Activated T-helper 1 cell treated with anti-CD3 and anti-CD28 coated beads, Interleukin-2, amount 50 U/mL, for 16 hours (primary cell): ENCODE measurements around the gene EI24.

Source experiments
- DNase-seq, 2 donors: peaks; one replicate each; pipeline ENCODE4 v3.0.0-alpha.2; 2020; ENCODE audit warnings: low read depth in 1 of 2, low spot score in 1 of 2

EI24 gene

DNA sequence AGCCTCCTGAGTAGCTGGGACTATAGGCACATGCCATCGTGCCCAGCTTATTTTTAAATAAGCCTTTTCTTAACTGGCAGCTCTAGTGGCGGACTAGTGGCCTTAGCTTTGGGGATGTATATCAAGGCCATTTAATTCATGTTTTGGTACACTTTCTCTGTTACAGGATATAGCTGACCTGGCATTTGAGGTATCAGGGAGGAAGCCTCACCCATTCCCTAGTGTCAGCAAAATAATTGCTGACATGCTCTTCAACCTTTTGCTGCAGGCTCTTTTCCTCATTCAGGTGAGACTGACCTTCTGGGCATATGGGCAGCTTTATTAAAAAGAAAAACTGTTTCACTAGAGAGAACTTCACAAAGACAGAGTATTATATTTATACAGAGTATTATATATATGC lies 9.5 kb downstream of the EI24 start:
- DNase-seq, result no peak

DNA sequence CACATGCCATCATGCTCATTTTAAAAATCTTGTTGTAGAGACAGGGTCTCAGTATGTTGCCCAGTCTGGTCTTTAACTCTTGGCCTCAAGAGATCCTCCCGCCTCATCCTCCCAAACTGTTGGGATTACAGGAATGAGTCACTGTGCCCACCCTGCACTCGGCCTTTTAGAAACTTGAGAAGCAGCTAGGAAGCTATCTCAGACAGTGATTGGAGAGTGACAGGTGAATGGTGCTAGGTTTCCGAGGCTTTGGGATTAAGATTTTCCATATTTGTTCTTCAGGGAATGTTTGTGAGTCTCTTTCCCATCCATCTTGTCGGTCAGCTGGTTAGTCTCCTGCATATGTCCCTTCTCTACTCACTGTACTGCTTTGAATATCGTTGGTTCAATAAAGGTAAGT lies 10.5 kb downstream of the EI24 start:
- no peak for DNase-seq

DNA sequence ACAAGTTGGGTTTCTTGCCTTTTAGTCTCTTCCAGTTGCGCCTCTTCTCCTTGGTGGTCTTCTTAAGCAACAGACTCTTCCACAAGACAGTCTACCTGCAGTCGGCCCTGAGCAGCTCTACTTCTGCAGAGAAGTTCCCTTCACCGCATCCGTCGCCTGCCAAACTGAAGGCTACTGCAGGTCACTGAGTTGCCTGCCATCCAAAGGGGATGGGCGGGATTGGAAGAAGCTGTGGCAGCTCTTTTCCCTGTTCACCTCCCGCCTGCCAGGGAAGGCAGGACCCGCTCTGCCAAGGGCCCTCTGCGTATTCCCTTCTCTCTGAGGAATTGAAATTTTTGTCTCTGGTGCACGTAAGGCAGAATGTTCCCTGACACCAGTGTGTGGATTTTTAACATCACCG lies 14.2 kb downstream of the EI24 start:
- no peak for DNase-seq

DNA sequence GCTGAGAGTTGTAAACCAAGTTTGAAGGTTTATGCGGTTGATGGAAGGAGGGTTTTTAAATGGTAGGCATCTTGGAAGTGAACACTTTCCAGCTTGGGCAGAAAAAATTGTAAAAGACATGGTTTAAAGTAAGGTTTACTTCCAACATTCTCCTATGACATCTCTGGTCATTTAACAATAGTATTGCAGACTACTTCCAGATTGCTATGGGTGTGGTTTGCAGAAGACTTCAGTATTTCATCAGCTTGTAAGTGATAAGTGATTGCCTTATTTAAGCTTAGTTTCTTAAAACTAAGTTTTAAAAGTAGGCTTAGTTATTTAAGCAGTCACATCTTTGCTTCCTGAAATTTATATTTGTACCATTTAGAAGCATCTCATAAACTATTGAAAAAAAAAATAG lies 16.2 kb downstream of the EI24 start:
- no peak for DNase-seq

DNA sequence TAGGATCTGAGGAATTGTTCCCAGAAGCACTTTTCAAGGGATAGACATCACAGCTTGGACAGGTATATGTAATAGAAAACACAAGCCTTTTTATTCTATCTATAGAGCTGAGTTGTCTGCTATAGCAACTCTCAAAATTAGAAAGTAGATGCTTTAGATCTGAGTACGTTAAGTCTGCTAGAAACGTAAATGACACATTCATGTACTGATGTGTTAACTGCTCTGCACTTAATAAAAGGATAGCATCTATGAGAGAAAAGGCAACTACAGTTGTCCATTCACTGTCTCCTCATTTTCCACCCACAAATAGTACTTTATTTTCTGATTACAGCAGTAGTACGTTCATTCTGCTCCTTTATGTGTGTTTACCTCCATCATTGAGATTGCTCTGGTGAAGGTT lies 17.3 kb downstream of the EI24 start:
- no peak for DNase-seq

DNA sequence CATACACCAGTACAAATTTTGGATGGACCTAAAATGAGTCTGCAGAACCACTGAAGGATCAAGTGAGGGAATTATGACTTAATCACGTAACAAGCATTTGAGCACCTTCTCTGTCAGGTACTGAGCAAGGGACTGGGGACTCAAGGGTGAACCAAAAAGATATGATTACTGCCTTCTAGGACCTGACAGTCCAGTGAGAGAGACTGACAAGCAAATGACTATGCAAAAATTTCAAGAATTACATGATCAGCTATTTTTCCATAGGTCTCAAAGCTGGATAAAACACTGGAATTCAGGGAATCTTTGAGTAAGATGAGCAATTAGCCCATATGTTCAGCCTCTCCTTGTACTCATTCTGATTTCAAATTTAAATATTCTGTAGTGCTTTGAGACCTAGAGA lies 18.2 kb downstream of the EI24 start:
- DNase-seq, result no peak

DNA sequence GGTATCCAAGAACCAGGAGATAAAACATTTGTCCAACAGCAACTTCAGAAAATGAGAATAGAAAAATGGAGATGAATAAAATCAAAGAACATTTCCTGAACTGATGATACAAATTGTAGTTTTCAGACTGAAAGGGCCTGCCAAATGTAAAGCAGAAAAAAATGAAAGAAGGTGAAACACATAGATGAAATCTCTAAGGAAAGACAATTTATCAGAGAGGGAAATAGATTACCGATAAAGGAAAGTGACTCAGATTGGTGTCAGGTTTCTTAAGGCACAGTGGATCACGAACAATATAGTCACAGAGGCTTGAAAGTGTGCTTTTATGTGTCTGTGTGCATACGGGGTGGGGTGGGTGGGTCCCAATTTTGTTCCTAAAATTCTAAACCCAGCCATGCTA lies 19.2 kb downstream of the EI24 start:
- DNase-seq, result no peak

DNA sequence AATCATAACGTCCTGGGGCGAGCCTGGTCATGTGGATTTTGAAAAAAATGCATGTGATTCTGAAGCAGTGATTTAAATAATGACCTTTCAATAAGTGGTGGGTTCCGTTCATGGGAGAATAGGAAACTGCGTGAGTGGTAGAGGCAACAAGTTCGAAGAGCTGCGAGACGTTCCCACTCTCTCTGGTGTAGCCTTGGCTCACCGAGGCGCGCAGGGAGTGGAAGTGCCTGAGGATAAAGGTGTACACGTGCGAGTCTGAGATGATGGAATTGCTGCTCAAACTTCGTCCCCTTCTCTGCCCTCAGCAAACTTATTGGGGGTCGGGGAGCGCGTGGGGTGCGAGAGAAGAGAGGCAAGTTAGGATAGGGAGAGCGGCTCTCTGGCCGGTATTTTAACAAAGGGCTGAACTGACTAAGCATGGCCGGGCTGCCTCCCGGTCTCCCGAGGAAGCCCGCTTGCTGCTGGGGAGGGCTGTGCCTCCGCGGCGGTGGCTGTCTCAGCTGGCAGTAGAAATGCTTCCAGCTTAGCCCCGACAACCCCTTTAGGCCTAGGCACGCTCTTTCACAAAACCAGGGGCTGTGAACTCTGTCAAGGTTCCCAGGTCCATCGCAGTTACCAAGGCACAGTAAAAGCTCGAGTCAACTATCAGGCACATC lies 22.5 kb downstream of the EI24 start:
- DNase-seq, result peak in 1 of 2 donors; percentile 14

DNA sequence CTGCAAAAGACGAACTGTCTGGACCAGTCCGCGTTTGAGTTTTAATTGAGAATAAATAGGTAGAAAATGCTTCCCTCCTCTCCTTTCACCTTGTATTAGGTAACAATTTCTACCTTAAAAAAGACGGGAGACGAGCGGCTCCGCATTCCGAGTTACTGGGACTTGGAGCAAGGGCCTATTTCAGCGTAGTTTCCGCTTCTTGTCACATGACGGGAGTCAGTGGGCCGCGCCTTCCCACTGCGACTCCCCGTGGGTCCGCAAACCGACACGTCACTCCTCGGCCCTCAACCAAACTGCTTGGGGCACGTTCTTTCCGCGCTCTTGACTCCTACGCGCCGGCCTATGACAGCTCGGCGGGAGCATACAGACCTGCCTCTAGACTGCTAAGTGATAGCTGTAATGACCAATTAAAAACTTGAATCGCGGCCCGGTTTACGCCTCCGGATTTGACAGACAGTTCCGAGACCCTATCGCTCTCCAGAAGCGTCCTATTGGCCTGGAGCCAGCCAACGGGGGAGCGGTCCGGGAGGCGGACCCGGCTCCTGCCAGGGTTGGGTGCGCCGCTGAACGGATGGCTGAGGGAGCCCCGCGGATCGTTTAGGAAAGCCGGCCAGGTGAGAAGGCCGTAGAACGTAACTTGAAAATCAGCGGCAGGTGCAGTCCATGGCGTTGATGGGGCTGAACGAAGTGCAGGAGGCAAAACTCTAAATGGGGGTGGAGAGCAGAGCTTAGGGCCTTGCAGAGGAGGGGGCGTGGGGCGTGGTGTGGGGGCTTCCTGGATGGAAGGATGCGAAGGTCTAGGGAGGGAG lies 23.2 kb downstream of the EI24 start, which contains the start of gene STT3A:
Gene STT3A, plus strand, starts transcription at position 548 of the 809 bp plus-strand sequence. CDS start 3,064 bp downstream, outside the sequence.
- DNase-seq, result peak; percentile 95

DNA sequence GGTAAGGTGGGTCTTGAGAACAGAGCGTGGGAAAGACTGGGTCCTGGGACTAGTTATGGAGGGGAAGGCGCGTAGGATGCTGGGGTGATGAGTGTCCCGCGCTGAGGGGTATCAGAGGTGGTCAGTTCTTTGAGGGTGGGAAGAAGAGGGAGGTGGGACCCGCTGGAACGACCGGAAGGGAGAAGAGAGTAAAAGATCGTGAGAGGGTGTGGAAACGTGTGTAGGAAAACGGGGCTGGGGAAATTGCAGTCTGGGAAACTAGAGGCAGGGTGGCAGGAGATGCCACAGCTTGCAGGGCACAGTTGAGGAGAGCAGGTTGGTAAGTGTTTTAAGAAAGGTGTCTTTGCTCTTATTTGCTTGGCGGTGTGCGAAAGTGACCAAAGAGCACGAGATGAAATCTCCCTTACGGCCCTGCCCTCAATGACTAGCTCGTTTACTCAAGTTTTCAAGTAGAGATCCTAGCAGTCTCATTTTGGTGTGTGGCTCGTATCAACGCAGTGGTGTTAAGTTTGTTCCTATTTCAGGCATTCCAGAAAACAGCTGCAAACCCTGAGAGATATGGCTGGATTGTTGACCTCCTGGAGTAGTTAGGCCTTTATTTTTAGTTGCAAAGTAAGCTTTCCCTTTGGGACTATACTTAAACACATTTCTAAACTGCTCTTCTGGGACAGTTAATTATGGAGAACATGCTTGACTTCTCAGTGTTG lies 24.0 kb downstream of the EI24 start:
- no peak for DNase-seq

DNA sequence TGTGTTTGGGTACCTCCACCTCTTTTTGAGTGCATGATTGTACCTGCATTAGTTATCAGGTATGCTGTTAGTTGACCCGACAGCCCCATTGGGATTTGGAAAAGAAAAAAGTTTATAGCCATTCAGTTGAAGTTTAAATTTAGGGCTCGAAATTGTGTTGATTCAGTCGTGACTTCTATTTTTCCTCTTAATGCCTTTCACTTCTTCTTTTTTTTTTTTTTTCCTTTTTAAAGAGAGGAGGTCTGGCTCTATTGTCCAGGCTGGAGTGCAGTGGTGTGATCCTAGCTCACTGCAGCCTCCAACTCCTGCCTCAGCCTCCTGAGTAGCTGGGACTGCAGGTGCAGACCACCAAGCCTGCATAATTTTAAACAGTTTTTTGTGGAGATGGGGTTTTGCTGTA lies 25.7 kb downstream of the EI24 start:
- no peak for DNase-seq

DNA sequence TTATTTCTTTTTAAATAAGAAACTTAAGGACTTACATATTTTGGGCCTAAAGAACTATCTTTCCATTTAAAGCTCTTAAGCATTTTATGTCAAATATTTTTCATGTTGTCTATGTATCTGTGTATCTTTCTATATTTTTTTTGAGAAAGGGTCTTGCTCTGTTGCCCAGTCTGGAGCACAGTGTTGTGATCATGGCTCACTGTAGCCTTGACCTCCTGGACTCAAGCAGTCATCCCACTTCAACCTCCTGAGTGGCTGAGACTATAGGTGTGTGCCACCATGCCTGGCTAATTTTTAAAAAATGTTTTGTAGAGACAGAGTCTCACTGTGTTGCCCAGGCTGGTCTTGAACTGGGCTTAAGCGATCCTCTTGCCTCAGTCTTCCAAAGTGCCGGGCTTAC lies 31.4 kb downstream of the EI24 start:
- DNase-seq, result no peak

DNA sequence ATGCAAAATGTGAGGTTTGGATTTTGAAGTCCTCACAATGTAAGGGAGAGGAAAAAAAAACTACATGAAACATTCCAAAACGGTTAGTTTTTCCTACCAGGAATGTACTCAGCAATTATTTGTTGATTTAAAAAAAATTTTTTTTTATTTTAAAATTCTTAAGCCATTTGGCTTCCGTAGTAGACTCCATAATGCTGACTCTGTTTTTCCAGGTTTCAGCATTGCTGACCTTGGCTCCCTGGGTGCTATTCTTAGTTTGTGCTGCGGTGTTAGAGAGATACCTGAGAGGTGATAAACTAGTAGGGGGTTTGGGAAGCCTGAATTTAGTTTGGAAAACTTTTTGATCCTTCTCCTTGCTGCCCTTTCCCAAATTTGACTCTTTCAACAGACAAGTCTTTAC lies 33.9 kb downstream of the EI24 start:
- no peak for DNase-seq

DNA sequence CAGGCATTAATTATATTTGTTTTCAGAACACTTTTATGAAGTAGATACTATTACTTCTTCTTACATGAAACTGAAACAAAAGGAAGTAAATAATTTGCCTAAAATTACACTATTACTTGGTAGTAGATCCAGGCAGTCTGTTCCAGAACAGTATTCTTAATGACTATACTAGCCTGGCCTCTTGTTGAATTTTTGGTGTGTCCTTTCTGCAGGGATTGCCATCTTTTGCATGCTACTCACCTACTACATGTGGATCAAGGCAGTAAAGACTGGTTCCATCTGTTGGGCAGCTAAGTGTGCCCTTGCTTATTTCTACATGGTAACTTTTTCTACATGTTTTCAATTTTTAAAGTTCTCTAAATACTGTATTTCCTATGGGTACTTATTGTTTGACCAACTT lies 36.1 kb downstream of the EI24 start:
- DNase-seq, result no peak

DNA sequence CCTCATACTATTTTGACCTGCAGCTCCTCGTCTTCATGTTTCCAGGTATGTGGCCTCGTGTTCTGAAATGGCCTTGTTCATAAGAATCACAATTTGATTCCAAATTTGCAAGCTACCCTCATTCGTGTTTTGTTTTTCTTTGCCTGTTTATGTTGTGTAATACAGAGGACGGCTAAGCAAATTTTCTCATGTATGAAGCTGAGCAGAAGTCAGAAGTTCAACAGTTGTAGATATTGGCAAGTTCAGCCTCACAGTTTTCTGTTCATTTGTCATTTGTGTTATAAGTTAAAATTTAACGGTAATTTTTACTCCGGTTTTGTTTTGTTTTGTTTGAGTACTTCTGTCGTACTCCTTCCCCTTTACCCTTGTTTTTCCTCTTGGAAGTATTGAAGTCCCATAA lies 40.3 kb downstream of the EI24 start:
- no peak for DNase-seq

DNA sequence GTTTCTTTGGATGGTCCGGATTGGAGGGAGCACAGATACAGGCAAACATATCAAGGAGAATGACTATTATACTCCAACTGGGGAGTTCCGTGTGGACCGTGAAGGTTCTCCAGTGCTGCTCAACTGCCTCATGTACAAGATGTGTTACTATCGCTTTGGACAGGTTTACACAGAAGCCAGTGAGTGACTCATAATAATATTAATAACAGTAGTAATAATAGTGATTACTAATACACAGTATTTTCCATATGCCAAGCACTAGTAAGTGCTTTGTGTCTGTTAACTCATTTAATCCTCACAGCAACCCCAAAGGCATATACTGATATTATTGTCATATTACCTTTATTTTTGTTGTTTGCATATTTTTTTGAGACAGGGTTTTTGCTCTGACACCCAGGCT lies 49.1 kb downstream of the EI24 start:
- DNase-seq, result no peak

DNA sequence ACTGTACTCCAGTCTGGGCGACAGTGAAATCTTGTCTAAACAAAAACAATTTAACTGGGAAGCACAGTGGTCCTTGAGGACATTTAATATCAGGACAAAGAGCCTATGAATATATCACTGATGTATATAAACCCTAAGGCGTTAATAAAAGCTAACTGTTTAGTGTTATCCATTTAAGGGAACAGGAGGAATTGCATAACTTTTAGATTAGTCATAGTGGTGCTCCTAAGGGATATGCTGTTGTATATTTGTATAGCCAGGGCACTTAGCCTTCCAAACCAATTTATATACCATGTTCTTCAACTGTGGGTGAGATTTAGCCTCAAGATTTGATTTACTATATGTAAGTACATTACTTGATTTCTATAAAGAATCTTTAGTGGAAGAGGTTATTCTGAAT lies 52.7 kb downstream of the EI24 start:
- DNase-seq, result no peak

DNA sequence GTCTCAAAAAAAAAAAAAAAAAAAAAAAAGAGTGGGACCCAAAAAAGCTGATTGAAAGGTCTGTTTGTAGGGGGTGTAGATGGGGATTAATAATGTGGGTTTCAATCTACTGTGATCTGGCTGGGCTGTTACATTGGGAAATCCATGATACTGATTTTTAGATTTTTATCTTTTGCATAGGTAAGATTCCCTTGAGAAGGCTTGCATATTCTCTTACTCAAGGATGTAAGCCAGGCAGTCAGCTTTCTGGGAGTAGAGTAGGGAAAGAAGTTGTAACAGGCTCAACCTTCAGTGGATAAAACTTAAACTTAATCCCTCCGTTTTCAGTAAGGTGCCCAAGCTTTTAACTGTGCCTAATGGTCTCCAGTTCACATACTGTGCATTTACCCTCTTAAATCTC lies 53.8 kb downstream of the EI24 start:
- DNase-seq, result no peak

DNA sequence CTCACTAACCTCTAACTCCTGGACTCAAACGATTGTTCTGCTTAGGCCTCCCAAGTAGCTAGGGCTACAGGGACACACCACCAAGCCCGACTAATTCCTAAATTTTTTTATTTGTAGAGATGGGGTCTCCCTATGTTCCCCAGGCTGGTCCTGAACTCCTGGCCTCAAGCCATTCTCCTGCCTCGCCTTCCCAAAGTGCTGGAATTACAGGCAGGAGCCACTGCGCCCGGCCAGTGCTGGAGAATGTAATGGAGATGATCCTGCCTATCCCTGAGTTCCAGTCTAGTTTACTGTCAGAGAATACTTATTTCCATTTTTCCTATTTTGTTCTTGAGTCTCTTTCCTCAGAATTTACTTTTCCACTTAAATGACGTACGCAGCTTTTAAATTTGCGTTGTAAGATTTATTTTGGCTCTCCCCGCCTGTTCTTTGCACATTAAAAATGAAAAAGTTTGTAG lies 55.5 kb downstream of the EI24 start, which contains the start of gene CHEK1:
Gene CHEK1, plus strand, starts transcription at position 408 of the 458 bp plus-strand sequence. CDS start 1,606 bp downstream, outside the sequence.
- DNase-seq, result no peak

DNA sequence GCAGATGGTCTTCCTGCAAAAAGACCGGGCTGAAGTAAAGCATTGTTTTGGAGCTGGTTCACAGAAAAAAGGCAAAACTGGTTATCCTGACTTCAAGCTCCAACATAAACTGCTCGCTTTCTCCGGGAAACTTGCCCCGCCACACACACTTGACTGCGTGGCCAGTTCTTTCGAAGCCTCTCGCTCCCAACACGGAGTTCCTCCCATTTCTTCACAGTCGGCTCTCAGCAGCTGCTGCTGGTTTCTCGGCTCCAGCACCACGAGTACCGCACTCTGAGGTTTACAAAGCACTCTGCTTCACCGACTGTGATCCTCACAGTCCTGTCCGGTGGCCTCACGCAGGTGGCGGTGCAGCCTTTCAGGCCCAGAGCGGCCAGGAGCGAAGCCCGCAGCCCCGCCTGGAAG lies 56.0 kb downstream of the EI24 start:
- DNase-seq, result no peak

DNA sequence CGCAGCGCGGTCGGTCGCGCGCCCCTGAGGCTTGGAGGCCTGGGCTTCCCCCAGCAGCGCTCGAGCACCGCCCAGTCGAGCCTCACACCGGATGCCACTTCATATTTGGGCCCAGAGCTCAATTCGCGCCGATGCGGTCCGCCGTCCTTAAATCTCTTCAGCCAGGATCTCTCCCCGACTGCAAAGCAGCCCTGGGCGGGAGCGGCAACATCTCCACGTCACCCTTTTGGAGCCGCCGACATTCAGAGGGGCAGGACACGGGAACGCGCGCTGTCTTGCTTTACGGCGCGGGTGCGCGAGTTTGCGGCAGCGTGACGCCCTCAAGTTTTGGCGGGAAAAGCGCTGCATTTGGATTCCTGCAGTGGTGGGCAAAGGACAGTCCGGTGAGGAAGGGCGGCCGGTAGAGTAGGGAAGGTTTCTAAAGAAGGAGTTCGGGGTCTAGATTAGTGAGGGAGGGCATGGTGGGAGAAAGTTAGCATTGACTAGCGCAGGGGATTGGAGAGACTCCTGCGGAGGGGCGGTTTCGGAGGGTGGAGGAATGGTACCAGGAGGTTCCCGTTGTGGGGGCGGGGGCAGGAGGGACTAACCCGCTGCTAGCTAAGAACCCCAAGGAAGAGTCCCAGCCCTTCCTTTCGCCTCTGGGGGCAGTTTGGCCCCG lies 56.5 kb downstream of the EI24 start:
- peak; percentile 61 to 72 for DNase-seq
